Measurements from ENCODE around the gene CD109.

The CD109 gene

DNA sequence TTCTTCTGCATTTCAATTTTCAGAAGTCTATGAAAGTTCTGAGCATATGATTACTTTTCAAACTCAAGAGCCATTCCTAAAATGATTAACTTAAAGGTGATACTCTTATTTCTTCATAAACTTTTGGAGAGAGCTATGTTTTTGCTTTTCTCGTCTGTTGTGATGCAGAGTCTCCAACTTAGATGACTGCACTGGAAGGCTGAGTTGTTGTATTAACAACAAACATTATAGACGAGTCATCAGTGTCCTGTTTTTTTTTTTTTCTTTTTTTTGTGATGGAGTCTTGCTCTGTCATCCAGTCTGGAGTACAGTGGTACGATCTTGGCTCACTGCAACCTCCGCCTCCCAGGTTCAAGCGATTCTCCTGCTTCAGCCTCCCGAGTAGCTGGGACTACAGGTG, 101.9 kb downstream of the CD109 start:
- TF ChIP-seq FOXM1 (IDR thresholded peaks at IDR 0.05; ENCODE audit: borderline replicate concordance, low read depth) (no peak), YY1 (IDR thresholded peaks at IDR 0.05; ENCODE audit: low read depth) (no peak), TAF1 (IDR thresholded peaks at IDR 0.05; ENCODE audit: low read depth) (no peak), TEAD4 (IDR thresholded peaks at IDR 0.05) (no peak), CREB1 (IDR thresholded peaks at IDR 0.05; ENCODE audit: low read depth) (no peak)
- TF ChIP-seq, protein P1, sequence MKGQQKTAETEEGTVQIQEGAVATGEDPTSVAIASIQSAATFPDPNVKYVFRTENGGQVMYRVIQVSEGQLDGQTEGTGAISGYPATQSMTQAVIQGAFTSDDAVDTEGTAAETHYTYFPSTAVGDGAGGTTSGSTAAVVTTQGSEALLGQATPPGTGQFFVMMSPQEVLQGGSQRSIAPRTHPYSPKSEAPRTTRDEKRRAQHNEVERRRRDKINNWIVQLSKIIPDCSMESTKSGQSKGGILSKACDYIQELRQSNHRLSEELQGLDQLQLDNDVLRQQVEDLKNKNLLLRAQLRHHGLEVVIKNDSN (IDR thresholded peaks at IDR 0.05), result no peak

DNA sequence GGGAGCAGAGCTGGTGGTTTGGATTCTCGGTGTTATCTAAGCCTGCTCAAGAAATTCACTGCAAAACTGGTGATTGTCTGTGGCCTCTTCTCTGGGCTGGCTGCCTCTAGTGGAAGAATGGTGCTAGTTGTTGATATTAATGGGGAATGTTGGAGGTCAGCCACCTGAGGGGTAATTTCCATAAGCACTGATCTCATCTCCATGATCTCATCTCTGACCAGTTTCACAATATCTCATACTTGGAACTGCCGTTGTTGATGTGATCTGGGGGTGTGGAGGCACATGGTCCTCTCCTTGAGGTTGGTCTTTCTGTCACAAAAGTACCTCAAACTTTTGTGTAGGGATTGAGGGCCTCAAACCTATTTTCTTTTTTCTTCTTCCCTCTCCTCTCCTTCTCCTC, 102.6 kb downstream of the CD109 start:
- TF ChIP-seq CEBPB (IDR thresholded peaks at IDR 0.05) (0 out of 2 replicates have a peak, but pooled peaks have one; percentile 11), ZBTB7A (IDR thresholded peaks at IDR 0.05; ENCODE audit: low read depth) (no peak), TCF12 (IDR thresholded peaks at IDR 0.05; ENCODE audit: low read depth) (no peak), EP300 (IDR thresholded peaks at IDR 0.05; ENCODE audit: borderline replicate concordance) (no peak)

DNA sequence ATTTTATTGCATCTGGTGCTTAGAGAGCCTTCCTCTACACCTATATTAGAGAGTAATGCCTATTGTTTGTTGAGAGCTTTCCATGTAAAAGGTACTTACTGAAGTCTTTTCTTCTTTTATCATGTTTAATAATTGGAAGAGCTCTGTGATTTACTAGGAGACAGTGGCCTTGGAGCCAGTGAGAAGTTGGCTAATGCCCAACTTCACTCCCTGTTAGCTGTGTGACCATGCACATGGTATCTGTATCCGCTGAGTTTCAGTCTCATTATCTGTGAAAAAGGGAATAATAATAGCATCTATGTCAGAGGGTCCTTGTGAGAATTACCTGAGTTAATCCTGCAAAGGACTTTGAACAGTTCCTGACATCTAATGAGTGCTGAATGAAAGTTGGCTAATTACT, 105.0 kb downstream of the CD109 start:
- TF ChIP-seq, protein P1 (IDR thresholded peaks at IDR 0.05), result no peak

DNA sequence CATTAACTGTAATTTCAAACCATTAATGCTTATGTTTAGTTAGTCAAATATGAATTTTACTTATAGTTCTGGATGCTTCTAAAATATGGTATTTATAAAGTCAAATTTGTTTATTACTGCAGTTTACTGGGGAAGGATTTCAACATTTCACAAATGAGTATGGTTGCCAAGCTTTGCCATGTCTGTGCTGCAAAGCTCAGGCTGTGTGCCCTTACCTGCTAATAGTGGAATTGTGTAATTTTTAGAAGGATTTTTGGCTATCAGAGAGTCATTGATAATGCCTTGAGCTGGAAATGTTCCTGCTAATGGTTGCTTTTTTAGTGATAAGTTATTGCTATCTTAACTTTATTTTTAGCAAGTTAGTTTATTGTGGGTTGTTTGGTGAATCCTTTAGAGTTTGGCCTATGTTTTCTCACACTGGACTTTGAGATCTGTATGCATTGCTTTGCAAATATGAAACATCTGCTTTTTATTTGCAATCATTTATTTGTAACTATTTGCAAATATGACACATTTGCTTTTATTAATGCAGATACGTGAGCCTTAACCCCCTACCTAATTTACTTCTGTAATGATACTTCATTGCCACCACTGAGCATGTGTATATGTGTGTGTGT, 105.8 kb downstream of the CD109 start:
- TF ChIP-seq EGR1 (IDR thresholded peaks at IDR 0.05), result no peak
- TF ChIP-seq TCF12 (IDR thresholded peaks at IDR 0.05; ENCODE audit: low read depth), result no peak
- no peak for TF ChIP-seq YY1 (IDR thresholded peaks at IDR 0.05; ENCODE audit: low read depth)
- no peak for TF ChIP-seq CEBPB (IDR thresholded peaks at IDR 0.05)
- TF ChIP-seq FOXM1 (IDR thresholded peaks at IDR 0.05; ENCODE audit: borderline replicate concordance, low read depth), result no peak
- TF ChIP-seq NFIC (IDR thresholded peaks at IDR 0.05), result no peak
- TF ChIP-seq EP300 (IDR thresholded peaks at IDR 0.05; ENCODE audit: borderline replicate concordance), result no peak
- TF ChIP-seq ZBTB7A (IDR thresholded peaks at IDR 0.05; ENCODE audit: low read depth), result no peak
- no peak for TF ChIP-seq TAF1 (IDR thresholded peaks at IDR 0.05; ENCODE audit: low read depth)
- TF ChIP-seq, protein P1 (IDR thresholded peaks at IDR 0.05), result no peak
- TF ChIP-seq, protein P2, sequence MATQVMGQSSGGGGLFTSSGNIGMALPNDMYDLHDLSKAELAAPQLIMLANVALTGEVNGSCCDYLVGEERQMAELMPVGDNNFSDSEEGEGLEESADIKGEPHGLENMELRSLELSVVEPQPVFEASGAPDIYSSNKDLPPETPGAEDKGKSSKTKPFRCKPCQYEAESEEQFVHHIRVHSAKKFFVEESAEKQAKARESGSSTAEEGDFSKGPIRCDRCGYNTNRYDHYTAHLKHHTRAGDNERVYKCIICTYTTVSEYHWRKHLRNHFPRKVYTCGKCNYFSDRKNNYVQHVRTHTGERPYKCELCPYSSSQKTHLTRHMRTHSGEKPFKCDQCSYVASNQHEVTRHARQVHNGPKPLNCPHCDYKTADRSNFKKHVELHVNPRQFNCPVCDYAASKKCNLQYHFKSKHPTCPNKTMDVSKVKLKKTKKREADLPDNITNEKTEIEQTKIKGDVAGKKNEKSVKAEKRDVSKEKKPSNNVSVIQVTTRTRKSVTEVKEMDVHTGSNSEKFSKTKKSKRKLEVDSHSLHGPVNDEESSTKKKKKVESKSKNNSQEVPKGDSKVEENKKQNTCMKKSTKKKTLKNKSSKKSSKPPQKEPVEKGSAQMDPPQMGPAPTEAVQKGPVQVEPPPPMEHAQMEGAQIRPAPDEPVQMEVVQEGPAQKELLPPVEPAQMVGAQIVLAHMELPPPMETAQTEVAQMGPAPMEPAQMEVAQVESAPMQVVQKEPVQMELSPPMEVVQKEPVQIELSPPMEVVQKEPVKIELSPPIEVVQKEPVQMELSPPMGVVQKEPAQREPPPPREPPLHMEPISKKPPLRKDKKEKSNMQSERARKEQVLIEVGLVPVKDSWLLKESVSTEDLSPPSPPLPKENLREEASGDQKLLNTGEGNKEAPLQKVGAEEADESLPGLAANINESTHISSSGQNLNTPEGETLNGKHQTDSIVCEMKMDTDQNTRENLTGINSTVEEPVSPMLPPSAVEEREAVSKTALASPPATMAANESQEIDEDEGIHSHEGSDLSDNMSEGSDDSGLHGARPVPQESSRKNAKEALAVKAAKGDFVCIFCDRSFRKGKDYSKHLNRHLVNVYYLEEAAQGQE (IDR thresholded peaks at IDR 0.05; ENCODE audit: low read depth), result no peak

DNA sequence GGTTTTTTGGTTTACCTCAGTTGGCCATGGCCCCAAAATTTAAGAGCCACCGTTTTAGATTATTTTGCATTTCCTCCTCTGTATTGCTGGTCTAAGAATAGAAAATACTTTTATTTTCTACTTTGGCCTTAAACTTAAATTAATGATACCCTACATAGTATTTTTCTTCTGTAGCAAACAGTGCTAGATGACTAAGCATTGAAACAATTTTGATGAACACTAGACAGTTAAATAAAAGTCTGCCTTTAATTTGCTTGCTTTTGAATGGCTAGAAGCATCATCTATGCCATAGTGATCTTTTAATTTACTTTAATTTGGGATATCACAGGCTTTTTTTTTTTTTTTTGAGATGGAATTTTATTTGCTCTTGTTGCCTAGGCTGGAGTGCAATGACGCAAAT, 106.4 kb downstream of the CD109 start:
- TF ChIP-seq ZBTB7A (IDR thresholded peaks at IDR 0.05; ENCODE audit: low read depth) (no peak), CEBPB (IDR thresholded peaks at IDR 0.05) (no peak), YY1 (IDR thresholded peaks at IDR 0.05; ENCODE audit: low read depth) (no peak), TAF1 (IDR thresholded peaks at IDR 0.05; ENCODE audit: low read depth) (no peak), FOXM1 (IDR thresholded peaks at IDR 0.05; ENCODE audit: borderline replicate concordance, low read depth) (no peak), RAD21 (IDR thresholded peaks at IDR 0.05; ENCODE audit: low read depth) (no peak), CREB1 (IDR thresholded peaks at IDR 0.05; ENCODE audit: low read depth) (no peak), NFIC (IDR thresholded peaks at IDR 0.05) (no peak), TEAD4 (IDR thresholded peaks at IDR 0.05) (no peak), TCF12 (IDR thresholded peaks at IDR 0.05; ENCODE audit: low read depth) (no peak), EP300 (IDR thresholded peaks at IDR 0.05; ENCODE audit: borderline replicate concordance) (no peak), EGR1 (IDR thresholded peaks at IDR 0.05) (no peak)
- TF ChIP-seq, protein P3, sequence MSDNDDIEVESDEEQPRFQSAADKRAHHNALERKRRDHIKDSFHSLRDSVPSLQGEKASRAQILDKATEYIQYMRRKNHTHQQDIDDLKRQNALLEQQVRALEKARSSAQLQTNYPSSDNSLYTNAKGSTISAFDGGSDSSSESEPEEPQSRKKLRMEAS (IDR thresholded peaks at IDR 0.05), result no peak
- TF ChIP-seq, protein P1 (IDR thresholded peaks at IDR 0.05), result no peak
- TF ChIP-seq, protein P2 (IDR thresholded peaks at IDR 0.05; ENCODE audit: low read depth), result no peak

All from Ishikawa (cell line).